ENCODE data around the gene EOLA1.
"Not testable (repeated sequence)": the region's sequence is repeated elsewhere in the genome, so short reads cannot be mapped to it uniquely, and the experiment has no call there.

Gene EOLA1

GRCh38 chrX:149527705-149528104, 13.1 kb upstream of the EOLA1 start:
- H3K4me3 ChIP-seq (ENCODE audit: low read depth, low read length): no peak overlapping the region
- peak; percentile 32 for TF ChIP-seq CTCF (IDR thresholded peaks at IDR 0.05; ENCODE audit: insufficient read depth, low read depth, low read length, missing control alignments)
- peak; percentile 45 for DNase-seq (ENCODE audit: low read depth)

DNA sequence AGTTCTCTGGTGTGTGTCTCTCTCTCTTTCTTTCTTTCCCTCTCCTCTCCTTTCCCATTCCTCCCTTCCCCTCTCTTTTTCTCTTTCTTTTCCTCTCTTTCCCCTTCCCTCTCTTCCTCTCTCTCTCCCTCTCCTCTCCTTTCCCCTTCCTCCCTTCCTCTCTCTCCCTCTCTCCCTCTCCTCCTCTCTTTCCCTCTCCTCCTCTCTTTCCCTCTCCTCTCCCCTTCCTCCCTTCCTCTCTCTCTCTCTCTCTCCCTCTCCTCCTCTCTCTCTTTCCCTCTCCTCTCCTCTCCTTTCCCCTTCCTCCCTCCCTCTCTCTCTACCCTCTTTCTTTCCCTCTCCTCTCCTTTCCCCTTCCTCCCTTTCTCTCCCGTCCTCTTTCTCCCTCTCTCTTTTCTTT, 12.4 kb upstream of the EOLA1 start:
- no peak for DNase-seq (ENCODE audit: low read depth)
- TF ChIP-seq CTCF (IDR thresholded peaks at IDR 0.05; ENCODE audit: insufficient read depth, low read depth, low read length, missing control alignments): no peak
- H3K4me3 ChIP-seq (ENCODE audit: low read depth, low read length): no peak overlapping the region

- no peak for TF ChIP-seq CTCF (IDR thresholded peaks at IDR 0.05; ENCODE audit: insufficient read depth, low read depth, low read length, missing control alignments)
- H3K4me3 ChIP-seq (ENCODE audit: low read depth, low read length): no peak overlapping the region
- peak; percentile 28 for DNase-seq (ENCODE audit: low read depth)
These were observed 9.2 kb upstream of the EOLA1 start for GRCh38 chrX:149531599-149531998.

- DNase-seq (ENCODE audit: low read depth); H3K4me3 ChIP-seq (ENCODE audit: low read depth, low read length): not testable (repeated sequence)
These were observed 7.9 kb upstream of the EOLA1 start for GRCh38 chrX:149532868-149533267.

DNA sequence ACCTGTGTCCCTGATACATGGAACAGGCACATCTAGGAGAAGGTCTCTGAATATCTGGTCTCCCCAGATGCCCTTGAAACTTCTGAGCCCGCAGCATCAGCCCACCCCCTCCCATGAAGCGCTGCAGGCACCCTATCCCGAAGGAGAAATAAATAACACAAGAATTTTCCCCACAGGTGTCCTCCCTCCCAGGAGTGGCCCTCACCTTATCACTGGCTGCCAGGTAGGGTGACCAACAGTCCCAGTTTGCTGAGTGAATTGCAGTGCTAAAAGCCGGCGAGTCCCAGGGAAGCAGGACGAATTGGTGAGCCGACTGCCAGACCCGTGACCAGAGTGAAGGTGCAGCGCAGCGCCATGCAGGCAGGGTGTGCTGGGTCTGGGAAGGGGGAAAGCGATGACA, 6.8 kb upstream of the EOLA1 start:
- DNase-seq (ENCODE audit: low read depth); H3K4me3 ChIP-seq (ENCODE audit: low read depth, low read length): not testable (repeated sequence)

DNA sequence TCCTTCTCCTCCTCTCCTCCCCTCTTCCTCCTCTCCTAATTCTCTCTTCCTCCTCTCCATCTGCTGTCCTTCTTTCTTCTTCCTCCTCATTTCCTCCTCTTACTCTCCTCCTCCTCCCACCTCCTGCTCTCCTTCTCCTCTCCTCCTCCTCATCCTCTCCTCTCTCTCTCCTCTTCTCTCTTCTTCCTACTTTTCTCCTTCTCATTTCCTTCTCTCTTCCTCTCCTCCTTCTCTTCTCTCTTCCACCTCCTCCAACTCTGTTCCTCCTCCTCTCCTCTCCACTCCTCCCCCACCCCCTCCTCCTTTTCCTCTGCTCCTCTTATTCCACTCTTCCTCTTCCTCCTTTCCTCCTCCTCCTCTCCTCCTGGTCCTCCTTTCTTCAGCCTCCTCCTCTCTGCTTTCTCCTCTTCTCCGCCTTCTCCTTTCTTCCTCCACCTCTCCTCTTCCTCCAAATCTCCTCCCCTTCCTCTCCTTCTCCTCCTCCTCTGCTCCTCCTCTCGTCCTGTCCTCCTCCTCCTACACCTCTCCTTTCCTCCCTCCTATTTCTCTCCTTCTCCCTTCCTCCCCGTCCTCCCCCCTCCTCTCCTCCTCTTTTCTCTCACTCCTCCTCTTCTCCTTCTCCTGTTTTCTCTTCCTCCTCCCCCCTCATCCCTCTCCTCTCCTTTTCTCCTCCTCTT, 5.7 kb upstream of the EOLA1 start:
- H3K4me3 ChIP-seq (ENCODE audit: low read depth, low read length); DNase-seq (ENCODE audit: low read depth): not testable (repeated sequence)

DNA sequence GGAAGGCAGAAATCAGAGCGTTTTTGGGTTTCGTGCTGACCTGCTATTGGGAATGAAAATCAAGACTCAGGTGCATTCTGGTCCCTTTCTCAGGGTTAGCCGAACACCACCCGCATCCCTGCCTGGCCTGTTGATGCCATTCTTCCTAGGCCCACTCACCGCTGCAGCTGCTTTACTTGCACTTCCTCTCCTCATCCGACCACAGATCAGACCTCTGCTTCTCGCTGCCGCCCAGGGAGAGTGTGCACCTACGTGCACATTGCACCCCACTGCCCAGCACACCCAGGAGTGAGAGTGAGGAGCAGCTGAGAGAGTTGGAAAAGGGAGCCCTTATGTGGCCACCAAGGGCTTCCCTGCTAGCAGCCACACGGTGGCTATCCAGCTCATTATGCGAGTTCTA, 3.3 kb upstream of the EOLA1 start:
- not testable (repeated sequence) for DNase-seq (ENCODE audit: low read depth); H3K4me3 ChIP-seq (ENCODE audit: low read depth, low read length)

DNA sequence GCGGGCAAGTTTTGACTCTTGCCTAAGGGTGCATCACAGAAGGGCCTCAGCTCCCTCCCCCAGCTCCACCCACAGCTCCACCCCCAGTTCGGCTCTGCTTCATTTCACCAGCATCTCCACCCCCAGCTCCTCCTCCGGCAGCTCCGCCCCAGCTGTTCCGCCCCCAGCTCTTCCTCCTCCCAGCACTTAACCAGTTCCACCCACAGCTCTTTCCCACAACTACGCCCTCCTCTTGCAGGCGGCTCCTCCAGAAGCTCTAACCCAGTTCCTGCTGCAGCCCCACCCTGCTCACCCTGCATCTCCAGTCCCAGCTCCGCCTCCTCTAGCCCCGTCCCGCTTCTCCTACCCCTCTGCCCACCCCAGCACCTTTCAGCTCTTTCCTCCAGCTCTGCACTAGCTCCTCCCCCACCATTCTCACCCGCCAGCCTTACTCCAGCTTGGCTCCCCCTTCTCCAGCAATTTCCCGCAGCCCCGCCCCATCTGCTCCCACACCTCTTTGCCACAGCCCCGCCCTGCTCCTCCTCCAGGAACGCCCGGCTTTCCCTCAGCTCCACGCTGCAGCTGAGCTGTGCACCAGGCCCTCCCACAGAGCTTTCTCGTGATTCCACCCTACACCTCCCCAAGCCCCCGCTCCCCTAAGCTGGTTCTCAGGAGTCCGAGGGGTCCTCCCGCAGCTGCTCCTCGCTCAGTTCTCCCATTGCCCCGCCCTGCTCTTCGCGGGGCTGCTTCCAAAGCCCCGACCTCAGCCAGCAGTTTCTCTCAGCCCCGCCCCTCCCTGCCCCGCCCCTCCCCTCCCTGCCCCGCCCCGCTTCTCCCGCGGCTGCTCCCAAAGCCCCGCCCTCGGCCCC, 1.3 kb upstream of the EOLA1 start:
- no peak for TF ChIP-seq CTCF (IDR thresholded peaks at IDR 0.05; ENCODE audit: insufficient read depth, low read depth, low read length, missing control alignments)
- peak; percentile 94 for DNase-seq (ENCODE audit: low read depth)
- H3K4me3 ChIP-seq (ENCODE audit: low read depth, low read length): peak overlapping the region; percentile 69

DNA sequence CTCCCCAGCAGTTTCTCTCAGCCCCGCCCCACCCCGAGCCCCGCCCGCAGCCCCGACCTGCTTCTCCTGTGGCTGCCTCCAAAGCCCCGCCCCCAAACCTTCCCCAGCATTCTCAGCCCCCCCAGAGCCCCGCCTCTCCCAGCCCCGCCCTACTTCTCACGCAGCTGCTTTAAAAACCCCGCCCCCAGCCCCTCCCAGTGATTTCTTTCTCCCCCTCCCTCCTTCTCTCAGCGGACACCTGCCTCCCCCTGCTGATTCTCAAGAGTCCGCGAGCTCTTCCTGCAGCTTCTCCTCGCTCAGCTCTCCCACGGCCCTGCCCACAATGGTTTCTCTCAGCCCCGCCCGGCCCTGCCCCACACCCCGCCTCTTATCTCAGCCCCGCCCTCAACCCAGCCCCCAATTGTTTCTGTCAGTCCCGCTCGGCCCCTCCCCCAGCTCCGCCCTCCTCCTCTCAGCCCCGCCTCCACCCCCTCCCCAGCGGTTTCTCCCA, 636 bp upstream of the EOLA1 start:
- no peak for TF ChIP-seq CTCF (IDR thresholded peaks at IDR 0.05; ENCODE audit: insufficient read depth, low read depth, low read length, missing control alignments)
- peak overlapping the region; percentile 78 for H3K4me3 ChIP-seq (ENCODE audit: low read depth, low read length)
- peak; percentile 94 for DNase-seq (ENCODE audit: low read depth)
